GM23338 (cell line): Measurements from ENCODE around the gene ADCYAP1.

Experiments used
- CREB1 ChIP-seq: fragments of 250-450 bp; sonication (Bioruptor Pico); IDR thresholded peaks from 2 replicates; pipeline ENCODE4 v1.5.0; 2020; ENCODE audit warnings: low read depth, mild to moderate bottlenecking, moderate library complexity
- EZH2 ChIP-seq: fragments of 200-600 bp; sonication (generic); IDR thresholded peaks from one replicate; pipeline ENCODE4 v1.8.0; 2017; ENCODE audit warnings: antibody characterized with exemption, mild to moderate bottlenecking, low read depth; ENCODE audit not compliant: unreplicated experiment
- JUNB ChIP-seq: IDR thresholded peaks from one replicate; pipeline ENCODE4 v1.6.1; 2016; ENCODE audit warnings: antibody characterized with exemption; ENCODE audit not compliant: unreplicated experiment
- POLR2AphosphoS5 ChIP-seq: IDR thresholded peaks from 2 replicates; pipeline ENCODE4 v1.6.1; 2016; ENCODE audit warnings: antibody characterized with exemption, low read depth
- STAT1 ChIP-seq: IDR thresholded peaks from one replicate; pipeline ENCODE4 v1.6.1; 2016; ENCODE audit warnings: antibody characterized with exemption; ENCODE audit not compliant: unreplicated experiment
- TF ChIP-seq, protein P1 (sequence below), 2 experiments: fragments of 200-600 bp in 1 of 2; sonication (generic) in 1 of 2; conservative IDR thresholded peaks; 2 replicates each; pipeline versions ENCODE4 v1.5.1 to v1.6.1; 2016 to 2017; ENCODE audit warnings: antibody characterized with exemption in 2 of 2, low read depth in 2 of 2, mild to moderate bottlenecking in 2 of 2, moderate library complexity in 1 of 2
- TF ChIP-seq, protein P2 (sequence below): IDR thresholded peaks from 2 replicates; pipeline ENCODE4 v1.6.1; 2016; ENCODE audit warnings: antibody characterized with exemption

DNA sequence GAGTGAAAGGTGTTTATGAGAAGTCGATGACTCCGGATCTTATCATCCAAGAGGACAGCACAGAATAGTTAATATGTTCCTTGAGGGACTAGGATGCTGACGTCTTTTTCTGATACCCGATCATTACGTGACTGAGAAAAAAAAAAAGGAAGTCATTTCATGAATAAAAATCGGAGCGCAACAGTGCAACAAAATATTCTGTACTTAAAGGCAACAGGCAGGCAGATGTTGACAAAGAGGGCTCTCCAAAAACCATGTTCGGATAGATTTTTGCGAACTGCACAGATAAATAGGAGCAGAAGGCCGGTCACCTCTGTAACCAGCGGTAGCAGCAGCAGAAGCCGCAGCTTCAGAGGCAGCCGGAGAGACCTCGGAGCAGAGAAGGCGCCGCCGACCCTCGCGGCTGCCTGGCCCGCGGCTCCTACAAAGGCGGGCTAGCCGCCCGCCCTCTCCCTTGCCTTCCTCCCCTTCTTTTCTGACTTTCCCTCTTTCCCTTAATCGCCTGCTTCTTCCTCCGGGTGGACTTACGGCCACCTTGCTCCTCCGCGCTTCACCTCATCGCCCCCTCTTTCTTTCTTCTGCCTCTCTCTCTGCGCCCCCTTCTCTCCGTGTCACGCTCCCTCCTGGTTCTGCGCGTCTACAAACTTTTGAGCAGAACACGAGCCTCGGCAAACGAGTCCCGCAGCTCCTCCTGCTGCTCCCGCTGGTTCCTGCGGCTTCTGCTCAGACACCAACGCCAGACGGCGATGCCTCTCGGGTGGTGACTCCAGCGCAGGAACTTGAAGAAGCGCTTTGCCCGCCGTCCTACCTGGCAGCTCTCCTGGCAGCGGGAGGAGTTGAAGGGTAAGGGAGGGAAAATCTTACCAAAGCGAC, at the start of gene ADCYAP1:
- TF ChIP-seq, protein P1, sequence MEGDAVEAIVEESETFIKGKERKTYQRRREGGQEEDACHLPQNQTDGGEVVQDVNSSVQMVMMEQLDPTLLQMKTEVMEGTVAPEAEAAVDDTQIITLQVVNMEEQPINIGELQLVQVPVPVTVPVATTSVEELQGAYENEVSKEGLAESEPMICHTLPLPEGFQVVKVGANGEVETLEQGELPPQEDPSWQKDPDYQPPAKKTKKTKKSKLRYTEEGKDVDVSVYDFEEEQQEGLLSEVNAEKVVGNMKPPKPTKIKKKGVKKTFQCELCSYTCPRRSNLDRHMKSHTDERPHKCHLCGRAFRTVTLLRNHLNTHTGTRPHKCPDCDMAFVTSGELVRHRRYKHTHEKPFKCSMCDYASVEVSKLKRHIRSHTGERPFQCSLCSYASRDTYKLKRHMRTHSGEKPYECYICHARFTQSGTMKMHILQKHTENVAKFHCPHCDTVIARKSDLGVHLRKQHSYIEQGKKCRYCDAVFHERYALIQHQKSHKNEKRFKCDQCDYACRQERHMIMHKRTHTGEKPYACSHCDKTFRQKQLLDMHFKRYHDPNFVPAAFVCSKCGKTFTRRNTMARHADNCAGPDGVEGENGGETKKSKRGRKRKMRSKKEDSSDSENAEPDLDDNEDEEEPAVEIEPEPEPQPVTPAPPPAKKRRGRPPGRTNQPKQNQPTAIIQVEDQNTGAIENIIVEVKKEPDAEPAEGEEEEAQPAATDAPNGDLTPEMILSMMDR (conservative IDR thresholded peaks at IDR 0.05; ENCODE audit: low read depth in 2 of 2) = peak; percentile 24 to 37
- peak; percentile 88 for TF ChIP-seq EZH2
- TF ChIP-seq JUNB = no peak
- no peak for TF ChIP-seq CREB1 (CRISPR knock-in tag)
- TF ChIP-seq, protein P2, sequence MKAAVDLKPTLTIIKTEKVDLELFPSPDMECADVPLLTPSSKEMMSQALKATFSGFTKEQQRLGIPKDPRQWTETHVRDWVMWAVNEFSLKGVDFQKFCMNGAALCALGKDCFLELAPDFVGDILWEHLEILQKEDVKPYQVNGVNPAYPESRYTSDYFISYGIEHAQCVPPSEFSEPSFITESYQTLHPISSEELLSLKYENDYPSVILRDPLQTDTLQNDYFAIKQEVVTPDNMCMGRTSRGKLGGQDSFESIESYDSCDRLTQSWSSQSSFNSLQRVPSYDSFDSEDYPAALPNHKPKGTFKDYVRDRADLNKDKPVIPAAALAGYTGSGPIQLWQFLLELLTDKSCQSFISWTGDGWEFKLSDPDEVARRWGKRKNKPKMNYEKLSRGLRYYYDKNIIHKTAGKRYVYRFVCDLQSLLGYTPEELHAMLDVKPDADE = no peak
- no peak for TF ChIP-seq POLR2AphosphoS5
- TF ChIP-seq STAT1 = no peak
